Measurements from ENCODE around the gene CEP104. TPM values are rescaled to one million over a fixed set of nuclear protein-coding genes. Genes with fewer than 3 reads are reported as not detected.

Gene CEP104
- total and polyA plus RNA-seq, 9 of the 15 experiments (the other 6 are each of a cell fraction or from before 2014, with no cell fraction given), result 11.2 to 63.4 (median 42.6) TPM

- TF ChIP-seq SMAD4 (CRISPR knock-in tag; conservative IDR thresholded peaks at IDR 0.05) (no peak), RREB1 (CRISPR knock-in tag; IDR thresholded peaks at IDR 0.05) (0 out of 2 replicates have a peak, but pooled peaks have one; percentile 43), ZNF445 (CRISPR knock-in tag; IDR thresholded peaks at IDR 0.05; ENCODE audit: low read depth) (no peak), DACH1 (IDR thresholded peaks at IDR 0.05; ENCODE audit: partially characterized antibody) (no peak), MYC (IDR thresholded peaks at IDR 0.05; ENCODE audit: low read depth, low read length) (no peak), MYC (CRISPR knock-in tag; IDR thresholded peaks at IDR 0.05; ENCODE audit: borderline replicate concordance, low read depth) (peak; percentile 67; the same call in 1 of the 2 replicates), MLX (CRISPR knock-in tag; conservative IDR thresholded peaks at IDR 0.05) (no peak), HDGF (IDR thresholded peaks at IDR 0.05) (no peak), RBM14 (IDR thresholded peaks at IDR 0.05; ENCODE audit: borderline replicate concordance, insufficient read depth, low read depth, low read length) (no peak), EP300 (IDR thresholded peaks at IDR 0.05; ENCODE audit: low read length) (no peak), ZBTB33 (CRISPR knock-in tag; IDR thresholded peaks at IDR 0.05) (no peak), CTBP1 (IDR thresholded peaks at IDR 0.05; ENCODE audit: borderline replicate concordance) (peak; percentile 43; the same call in 1 of the 2 replicates), ZNF583 (CRISPR knock-in tag; IDR thresholded peaks at IDR 0.05) (peak; percentile 8; the same call in 1 of the 2 replicates), POLR2A (conservative IDR thresholded peaks at IDR 0.05) (0 out of 2 replicates have a peak, but pooled peaks have one; percentile 29), CBX5 (IDR thresholded peaks at IDR 0.05; ENCODE audit: borderline replicate concordance, low read depth) (no peak), ZNF143 (CRISPR knock-in tag; IDR thresholded peaks at IDR 0.05) (0 out of 2 replicates have a peak, but pooled peaks have one; percentile 38)
- TF ChIP-seq, protein P1, sequence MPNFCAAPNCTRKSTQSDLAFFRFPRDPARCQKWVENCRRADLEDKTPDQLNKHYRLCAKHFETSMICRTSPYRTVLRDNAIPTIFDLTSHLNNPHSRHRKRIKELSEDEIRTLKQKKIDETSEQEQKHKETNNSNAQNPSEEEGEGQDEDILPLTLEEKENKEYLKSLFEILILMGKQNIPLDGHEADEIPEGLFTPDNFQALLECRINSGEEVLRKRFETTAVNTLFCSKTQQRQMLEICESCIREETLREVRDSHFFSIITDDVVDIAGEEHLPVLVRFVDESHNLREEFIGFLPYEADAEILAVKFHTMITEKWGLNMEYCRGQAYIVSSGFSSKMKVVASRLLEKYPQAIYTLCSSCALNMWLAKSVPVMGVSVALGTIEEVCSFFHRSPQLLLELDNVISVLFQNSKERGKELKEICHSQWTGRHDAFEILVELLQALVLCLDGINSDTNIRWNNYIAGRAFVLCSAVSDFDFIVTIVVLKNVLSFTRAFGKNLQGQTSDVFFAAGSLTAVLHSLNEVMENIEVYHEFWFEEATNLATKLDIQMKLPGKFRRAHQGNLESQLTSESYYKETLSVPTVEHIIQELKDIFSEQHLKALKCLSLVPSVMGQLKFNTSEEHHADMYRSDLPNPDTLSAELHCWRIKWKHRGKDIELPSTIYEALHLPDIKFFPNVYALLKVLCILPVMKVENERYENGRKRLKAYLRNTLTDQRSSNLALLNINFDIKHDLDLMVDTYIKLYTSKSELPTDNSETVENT (CRISPR knock-in tag; IDR thresholded peaks at IDR 0.05), result peak; percentile 10; the same call in 1 of the 2 replicates
Observed at GRCh38 chr1:3772715-3773571, 84.1 kb downstream of the CEP104 start, which contains the start of gene SMIM1 (continued).
